GM13976 (cell line): ENCODE data around the gene SIRPG.

Source experiments
- DNase-seq: peaks from one replicate; pipeline ENCODE4 v3.0.0; 2012; ENCODE audit warnings: low spot score
- in situ Hi-C: fragments of 300-500 bp; cut with MboI; formaldehyde crosslinking; loops from one replicate; pipeline ENCODE4 v1.12.0; 2022; ENCODE audit warnings: low sequenced_read_pairs, mixed read lengths, inconsistent platforms; ENCODE audit not compliant: unreplicated experiment
- TF ChIP-seq, protein P1 (sequence below): IDR thresholded peaks from 2 replicates; pipeline ENCODE4 v1.5.1; 2012; ENCODE audit warnings: borderline replicate concordance, mild to moderate bottlenecking; ENCODE audit not compliant: insufficient read depth; ENCODE audit errors: extremely low read depth, missing control alignments, control extremely low read depth

The SIRPG gene

DNA sequence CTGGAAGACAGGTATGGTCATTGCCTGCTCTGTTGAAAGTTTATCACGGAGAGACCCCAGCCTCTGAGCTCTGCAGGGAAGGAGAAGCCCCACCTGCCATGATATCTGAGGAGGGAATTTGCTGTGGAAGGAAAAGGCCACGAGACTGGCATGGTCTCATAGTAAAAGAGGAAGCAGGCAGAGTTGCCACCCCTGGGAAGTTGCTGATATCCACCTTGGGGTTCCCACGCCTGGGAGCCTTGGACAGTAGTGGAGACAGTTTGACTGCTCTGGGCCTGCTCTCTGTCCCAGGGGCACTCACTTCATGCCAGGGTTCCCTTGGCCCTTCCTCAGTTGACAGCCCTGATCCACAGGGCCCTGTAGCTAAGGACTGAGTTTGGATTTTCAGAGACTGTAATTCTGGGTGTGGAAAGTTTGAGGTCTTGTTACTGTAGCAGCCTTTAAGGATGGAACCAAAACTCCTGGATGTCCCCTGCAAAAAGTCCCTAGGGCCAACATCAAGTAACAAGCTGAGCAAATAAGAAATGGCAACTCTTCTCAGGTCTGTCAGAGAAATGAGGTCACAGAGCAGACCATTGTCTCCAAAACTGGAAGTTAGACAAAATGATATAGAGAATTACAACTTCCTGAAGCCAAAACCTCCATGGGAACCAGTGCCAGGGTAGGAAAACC is 30.9 kb downstream of the SIRPG start:
- no peak for DNase-seq
- in situ Hi-C loops = no loop called here
- TF ChIP-seq, protein P1, sequence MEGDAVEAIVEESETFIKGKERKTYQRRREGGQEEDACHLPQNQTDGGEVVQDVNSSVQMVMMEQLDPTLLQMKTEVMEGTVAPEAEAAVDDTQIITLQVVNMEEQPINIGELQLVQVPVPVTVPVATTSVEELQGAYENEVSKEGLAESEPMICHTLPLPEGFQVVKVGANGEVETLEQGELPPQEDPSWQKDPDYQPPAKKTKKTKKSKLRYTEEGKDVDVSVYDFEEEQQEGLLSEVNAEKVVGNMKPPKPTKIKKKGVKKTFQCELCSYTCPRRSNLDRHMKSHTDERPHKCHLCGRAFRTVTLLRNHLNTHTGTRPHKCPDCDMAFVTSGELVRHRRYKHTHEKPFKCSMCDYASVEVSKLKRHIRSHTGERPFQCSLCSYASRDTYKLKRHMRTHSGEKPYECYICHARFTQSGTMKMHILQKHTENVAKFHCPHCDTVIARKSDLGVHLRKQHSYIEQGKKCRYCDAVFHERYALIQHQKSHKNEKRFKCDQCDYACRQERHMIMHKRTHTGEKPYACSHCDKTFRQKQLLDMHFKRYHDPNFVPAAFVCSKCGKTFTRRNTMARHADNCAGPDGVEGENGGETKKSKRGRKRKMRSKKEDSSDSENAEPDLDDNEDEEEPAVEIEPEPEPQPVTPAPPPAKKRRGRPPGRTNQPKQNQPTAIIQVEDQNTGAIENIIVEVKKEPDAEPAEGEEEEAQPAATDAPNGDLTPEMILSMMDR = no peak

GRCh38 chr20:1625083-1625690 is 32.4 kb downstream of the SIRPG start:
- in situ Hi-C loops = no loop called here

DNA sequence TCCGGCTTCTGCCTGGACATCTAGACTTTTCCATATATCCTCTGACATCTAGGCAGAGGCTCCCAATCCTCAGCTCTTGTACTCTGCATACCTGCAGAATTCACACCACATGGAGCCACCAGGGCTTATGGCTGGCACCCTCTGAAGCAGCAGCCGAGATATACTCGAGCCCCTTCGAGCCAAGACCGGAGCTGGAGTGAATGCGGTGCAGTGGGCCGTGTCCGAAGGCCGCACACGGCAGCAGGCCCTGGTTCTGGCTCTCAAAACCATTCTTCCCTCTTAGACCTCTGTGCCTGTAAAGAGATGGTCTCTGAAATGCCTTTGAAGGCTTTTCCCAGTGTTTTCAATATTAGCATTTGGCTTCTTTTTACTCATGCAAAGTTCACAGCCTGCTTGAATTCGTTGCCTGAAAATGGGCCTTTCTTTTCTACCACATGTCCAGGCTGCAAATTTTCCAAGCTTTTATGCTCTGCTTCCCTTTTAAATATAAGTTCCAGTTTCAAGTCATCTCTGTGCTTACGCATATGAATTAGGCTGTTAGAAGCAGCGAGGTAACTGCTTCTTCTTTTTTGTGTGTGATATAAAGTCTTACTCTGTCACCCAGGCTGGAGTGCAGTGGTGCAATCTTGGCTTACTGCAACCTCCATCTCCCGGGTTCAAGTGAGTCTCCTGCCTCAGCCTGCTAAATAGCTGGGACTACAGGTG is 33.9 kb downstream of the SIRPG start:
- TF ChIP-seq, protein P1 = no peak
- DNase-seq = no peak
- in situ Hi-C loops = no loop called here

More at GRCh38 chr20:1625083-1625690, 32.4 kb downstream of the SIRPG start:
- no peak for DNase-seq
- TF ChIP-seq, protein P1 = no peak

DNA sequence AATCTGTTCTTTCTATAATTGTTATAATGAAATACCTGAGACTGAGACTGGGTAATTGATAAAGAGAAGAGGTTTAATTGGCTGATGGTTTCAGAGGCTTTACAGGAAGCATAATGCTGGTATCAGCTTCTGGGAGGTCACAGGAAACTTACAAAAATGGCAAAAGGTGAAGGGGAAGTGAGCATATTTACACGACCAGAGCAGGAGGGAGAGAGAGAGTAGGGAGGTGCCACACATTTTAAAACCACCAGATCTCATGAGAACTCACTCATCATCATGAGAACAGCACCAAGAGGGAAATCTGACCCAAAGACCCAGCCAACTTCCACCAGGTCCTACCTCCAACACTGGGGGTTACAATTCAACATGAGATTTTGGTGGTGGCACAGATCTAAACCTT is 35.1 kb downstream of the SIRPG start:
- TF ChIP-seq, protein P1 = no peak
- in situ Hi-C loops = no loop called here
- DNase-seq = no peak

GRCh38 chr20:1621316-1621715 is 36.3 kb downstream of the SIRPG start:
- in situ Hi-C loops = no loop called here
- TF ChIP-seq, protein P1 = no peak
- no peak for DNase-seq

- TF ChIP-seq, protein P1 = no peak
- DNase-seq = no peak
- in situ Hi-C loops = no loop called here
These were observed 37.6 kb downstream of the SIRPG start, which contains the start of gene SIRPB1 for GRCh38 chr20:1619861-1620444. Gene SIRPB1, minus strand, starts transcription at chr20:1620009. Its CDS starts 65 bp downstream, at chr20:1619944.
